HepG2 (cell line): ENCODE measurements around the gene FAM131A. TPM values are rescaled to one million over a fixed set of nuclear protein-coding genes. Genes with fewer than 3 reads are reported as not detected.
A peak's percentile ranks its signal among the peaks of the same experiment; 100 is the strongest.

Source experiments
- ARHGAP35 ChIP-seq: sonication (generic); formaldehyde crosslinking; IDR thresholded peaks from 2 replicates; pipeline ENCODE4 v1.9.0; 2022; ENCODE audit warnings: mild to moderate bottlenecking, inconsistent platforms, moderate library complexity, missing genetic modification reagents, borderline replicate concordance
- ELF1 ChIP-seq: sonication (generic); formaldehyde crosslinking; IDR thresholded peaks from 2 replicates; pipeline ENCODE4 v1.4.0; 2020; ENCODE audit warnings: missing genetic modification reagents
- HDAC6 ChIP-seq: fragments of 200-600 bp; sonication (generic); IDR thresholded peaks from 2 replicates; pipeline ENCODE4 v1.7.0; 2017; ENCODE audit warnings: mild to moderate bottlenecking, antibody characterized with exemption, low read length, low read depth
- HMG20B ChIP-seq: conservative IDR thresholded peaks from 2 replicates; pipeline ENCODE4 v1.6.1; 2016; ENCODE audit warnings: missing genetic modification reagents, missing compliant biosample characterization
- HNRNPL ChIP-seq: fragments of 200-400 bp; formaldehyde crosslinking; IDR thresholded peaks from 2 replicates; pipeline ENCODE4 v1.6.1; 2017; ENCODE audit warnings: mild to moderate bottlenecking, low read depth, low read length
- MBNL3 ChIP-seq: fragments of 250-450 bp; sonication (Bioruptor Pico); conservative IDR thresholded peaks from 2 replicates; pipeline ENCODE4 v1.8.0; 2022; ENCODE audit warnings: mild to moderate bottlenecking, inconsistent platforms
- RAD51 ChIP-seq: fragments of 450-650 bp; IDR thresholded peaks from 2 replicates; pipeline ENCODE4 v1.6.1; 2016; ENCODE audit warnings: borderline replicate concordance
- RNF219 ChIP-seq: sonication (generic); formaldehyde crosslinking; IDR thresholded peaks from 2 replicates; pipeline ENCODE4 v1.5.0; 2020; ENCODE audit warnings: mild to moderate bottlenecking, missing genetic modification reagents
- STAG1 ChIP-seq: sonication (generic); formaldehyde crosslinking; IDR thresholded peaks from 2 replicates; pipeline ENCODE4 v1.4.0; 2020; ENCODE audit warnings: missing genetic modification reagents
- TIGD3 ChIP-seq: sonication (generic); formaldehyde crosslinking; IDR thresholded peaks from 2 replicates; pipeline ENCODE4 v1.5.1; 2020; ENCODE audit warnings: mild to moderate bottlenecking, missing genetic modification reagents, borderline replicate concordance
- TSC22D2 ChIP-seq: sonication (generic); formaldehyde crosslinking; IDR thresholded peaks from 2 replicates; pipeline ENCODE4 v1.5.1; 2020; ENCODE audit warnings: missing genetic modification reagents, mild to moderate bottlenecking, borderline replicate concordance
- WIZ ChIP-seq: sonication (generic); formaldehyde crosslinking; IDR thresholded peaks from 2 replicates; pipeline ENCODE4 v1.5.1; 2020; ENCODE audit warnings: mild to moderate bottlenecking, missing genetic modification reagents
- ZBTB1 ChIP-seq: sonication (generic); formaldehyde crosslinking; IDR thresholded peaks from 2 replicates; pipeline ENCODE4 v1.4.0; 2020; ENCODE audit warnings: missing genetic modification reagents, borderline replicate concordance
- ZBTB37 ChIP-seq: sonication (generic); formaldehyde crosslinking; IDR thresholded peaks from 2 replicates; pipeline ENCODE4 v1.4.0; 2020; ENCODE audit warnings: mild to moderate bottlenecking, missing genetic modification reagents
- ZGPAT ChIP-seq: IDR thresholded peaks from 2 replicates; pipeline ENCODE4 v1.6.1; 2016; ENCODE audit warnings: mild to moderate bottlenecking
- ZNF24 ChIP-seq: fragments of 450-650 bp; IDR thresholded peaks from 2 replicates; pipeline ENCODE4 v1.6.1; 2017; ENCODE audit warnings: antibody characterized with exemption, mild to moderate bottlenecking
- ZNF646 ChIP-seq: sonication (generic); formaldehyde crosslinking; IDR thresholded peaks from 2 replicates; pipeline ENCODE4 v1.9.0; 2021; ENCODE audit warnings: mild to moderate bottlenecking, missing genetic modification reagents
- ZNF652 ChIP-seq: IDR thresholded peaks from 2 replicates; pipeline ENCODE4 v1.6.1; 2016; ENCODE audit warnings: low read depth, borderline replicate concordance
- polyA plus RNA-seq, 8 experiments: library from polyadenylated mRNA; depleted of rRNA in 3 of 8; stranded (reverse) in 7 of 8; unstranded in 1 of 8; fragments of >200 nt; fragmentation: Illumina TruSeq in 4 of 8; extraction: Trizol in 4 of 8; gene quantifications; 2 replicates each; pipeline versions ENCODE4 v1.2.1 to v1.2.3, GENCODE V29; 2011 to 2016; ENCODE audit warnings: low read depth in 4 of 8, missing spikeins in 1 of 8, mixed read lengths in 1 of 8; ENCODE audit not compliant: insufficient read depth in 1 of 8
- total RNA-seq, 5 experiments: library from RNA; depleted of rRNA; stranded (reverse); fragments of >200 nt; fragmentation: Illumina TruSeq; extraction: Trizol; gene quantifications; 2 replicates each; pipeline ENCODE4 v1.2.3, GENCODE V29; 2016; ENCODE audit warnings: low read depth in 1 of 5

FAM131A gene
- total and polyA plus RNA-seq, 2 of the 13 experiments (the other 11 are each of a cell fraction or from before 2014, with no cell fraction given), result 9.2 to 9.3 TPM

GRCh38 chr3:184371570-184372018 is 34.2 kb downstream of the FAM131A start (continued):
- TF ChIP-seq WIZ (no peak), ZNF24 (no peak), HMG20B (CRISPR knock-in tag) (no peak), TIGD3 (CRISPR knock-in tag) (no peak), ZGPAT (CRISPR knock-in tag) (peak; percentile 58; the same call in 1 of the 2 replicates), ELF1 (peak; percentile 75), STAG1 (peak; percentile 98), TSC22D2 (no peak), ZBTB37 (no peak), MBNL3 (CRISPR knock-in tag) (no peak), HDAC6 (no peak), ZNF646 (no peak), HNRNPL (no peak), ZNF652 (CRISPR knock-in tag) (no peak), ARHGAP35 (CRISPR knock-in tag) (no peak), ZBTB1 (no peak), RAD51 (no peak), RNF219 (CRISPR knock-in tag) (no peak)
